Vagina (tissue), 2 donors: ENCODE results near the gene HPCAL1.

Source experiments
- POLR2A ChIP-seq, 2 donors: fragments of 450-650 bp; IDR thresholded peaks; one replicate each; pipeline ENCODE4 v1.6.1; 2017; ENCODE audit warnings: antibody characterized with exemption in 2 of 2, mild to moderate bottlenecking in 2 of 2, moderate library complexity in 2 of 2
- TF ChIP-seq, protein P1 (sequence below), 3 experiments: fragments of 450-650 bp in 2 of 3; fragments of 200-600 bp in 1 of 3; sonication (generic) in 1 of 3; IDR thresholded peaks; one replicate each; pipeline ENCODE4 v1.5.1; 2017 to 2019; ENCODE audit warnings: antibody characterized with exemption in 3 of 3, mild to moderate bottlenecking in 2 of 3, moderate library complexity in 2 of 3

DNA sequence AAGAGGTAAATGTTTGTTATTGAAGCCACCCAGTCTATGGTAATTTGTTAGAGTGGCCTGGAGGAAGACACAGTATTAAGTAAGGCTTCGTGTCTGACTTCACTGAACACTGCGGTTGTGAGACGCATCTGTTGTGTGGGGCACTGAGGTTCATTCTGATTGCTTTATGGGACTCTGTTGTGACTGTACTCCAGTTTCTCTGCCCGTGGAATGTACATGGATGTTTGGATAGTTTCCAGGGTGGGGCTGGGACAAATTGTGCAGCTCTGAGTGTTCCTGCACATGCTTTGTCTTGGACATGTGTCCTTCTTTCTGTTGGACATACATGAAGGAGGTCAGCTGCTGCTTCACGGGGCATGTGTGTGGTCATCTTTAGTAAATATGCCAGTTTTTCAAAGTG lies 86.9 kb downstream of the HPCAL1 start:
- TF ChIP-seq, protein P1, sequence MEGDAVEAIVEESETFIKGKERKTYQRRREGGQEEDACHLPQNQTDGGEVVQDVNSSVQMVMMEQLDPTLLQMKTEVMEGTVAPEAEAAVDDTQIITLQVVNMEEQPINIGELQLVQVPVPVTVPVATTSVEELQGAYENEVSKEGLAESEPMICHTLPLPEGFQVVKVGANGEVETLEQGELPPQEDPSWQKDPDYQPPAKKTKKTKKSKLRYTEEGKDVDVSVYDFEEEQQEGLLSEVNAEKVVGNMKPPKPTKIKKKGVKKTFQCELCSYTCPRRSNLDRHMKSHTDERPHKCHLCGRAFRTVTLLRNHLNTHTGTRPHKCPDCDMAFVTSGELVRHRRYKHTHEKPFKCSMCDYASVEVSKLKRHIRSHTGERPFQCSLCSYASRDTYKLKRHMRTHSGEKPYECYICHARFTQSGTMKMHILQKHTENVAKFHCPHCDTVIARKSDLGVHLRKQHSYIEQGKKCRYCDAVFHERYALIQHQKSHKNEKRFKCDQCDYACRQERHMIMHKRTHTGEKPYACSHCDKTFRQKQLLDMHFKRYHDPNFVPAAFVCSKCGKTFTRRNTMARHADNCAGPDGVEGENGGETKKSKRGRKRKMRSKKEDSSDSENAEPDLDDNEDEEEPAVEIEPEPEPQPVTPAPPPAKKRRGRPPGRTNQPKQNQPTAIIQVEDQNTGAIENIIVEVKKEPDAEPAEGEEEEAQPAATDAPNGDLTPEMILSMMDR (IDR thresholded peaks at IDR 0.05) = no peak
- TF ChIP-seq POLR2A (IDR thresholded peaks at IDR 0.05) = no peak
